ENCODE results near the gene ACACB. TPM values are rescaled to one million over a fixed set of nuclear protein-coding genes. Genes with fewer than 3 reads are reported as not detected.

The ACACB gene
- total RNA-seq, 1 experiment from 2014 or later, result 1.0 TPM

DNA sequence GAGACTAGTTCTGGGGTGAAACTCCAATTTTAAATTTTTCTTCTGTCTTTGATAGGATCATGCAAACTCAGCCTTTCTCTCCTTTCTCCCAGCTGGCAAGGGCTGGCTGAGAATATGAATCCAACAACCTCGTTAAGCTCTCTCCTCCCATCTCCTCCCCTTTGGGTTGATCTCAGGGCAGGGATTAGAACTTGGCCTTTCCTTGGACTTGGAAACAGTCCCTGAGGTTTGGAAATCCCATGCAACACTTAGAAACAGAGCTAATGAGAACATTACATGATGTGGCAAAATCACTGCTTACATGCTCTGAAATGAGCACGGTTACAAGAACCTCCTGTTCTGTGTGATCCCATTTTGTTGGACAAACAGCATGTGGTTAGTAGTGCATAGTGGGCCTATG lies 31.6 kb downstream of the ACACB start:
- intact Hi-C loops (cut with micrococcal nuclease), result no loop called here
- H3K4me1 Mint-ChIP-seq (ENCODE audit: insufficient read depth, unreplicated experiment), result peaks cover under 1% of the 10 kb centered on the region
- CTCF ChIA-PET, result interaction anchor here (1.0 to 3.1 kb wide), 6 partner anchors 12 to 246 kb away, joined by 3 to 24 read pairs (median 4); no protein-coding TSS in a partner anchor

DNA sequence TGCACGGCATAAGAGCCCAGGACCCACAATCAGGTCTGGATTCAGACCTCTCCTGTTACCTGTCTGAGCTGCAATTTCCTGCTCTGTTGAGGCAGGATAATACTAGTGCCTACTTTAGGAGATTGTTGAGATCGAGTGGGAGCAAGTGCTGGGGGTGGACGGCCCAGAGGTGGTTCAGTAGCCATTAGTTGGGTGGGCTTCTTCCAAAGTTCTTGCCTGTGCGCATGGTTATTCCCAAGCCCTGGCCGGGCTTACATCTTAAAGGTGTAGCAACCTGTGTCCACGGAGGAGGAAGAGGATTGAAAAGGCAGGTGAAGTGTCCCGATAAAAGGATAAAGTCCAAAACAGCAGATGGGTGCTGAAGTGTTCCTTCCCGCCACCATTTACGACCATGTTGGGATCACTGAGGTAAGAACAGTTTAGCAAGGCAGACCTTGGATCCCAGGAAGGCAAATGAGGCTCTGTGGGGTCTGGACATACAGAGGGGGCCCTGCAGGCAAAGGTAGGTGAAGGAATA lies 33.8 kb downstream of the ACACB start:
- Mint-ChIP-seq H3K36me3 (ENCODE audit: insufficient read depth, unreplicated experiment) (no peaks in the 10 kb centered on the region), H3K27me3 (ENCODE audit: insufficient read depth, unreplicated experiment) (no peaks in the 10 kb centered on the region), H3K4me1 (ENCODE audit: insufficient read depth, unreplicated experiment) (no peaks in the 10 kb centered on the region), H3K27ac (ENCODE audit: low read depth, unreplicated experiment) (no peak overlapping the region), H3K4me3 (ENCODE audit: unreplicated experiment) (no peak overlapping the region), H3K9me3 (ENCODE audit: unreplicated experiment) (no peaks in the 10 kb centered on the region)
- ChIA-PET POLR2A (no interaction called here), CTCF (interaction anchor here (0.7 kb wide), 1 partner anchor 473 kb away, joined by 3 read pairs; no protein-coding TSS in a partner anchor)
- intact Hi-C loops (cut with micrococcal nuclease), result no loop called here
- BruUV-seq (replicated peaks), result no TSS peak
- no peak for DNase-seq (ENCODE audit: unreplicated experiment)
- TF ChIP-seq, protein P1, sequence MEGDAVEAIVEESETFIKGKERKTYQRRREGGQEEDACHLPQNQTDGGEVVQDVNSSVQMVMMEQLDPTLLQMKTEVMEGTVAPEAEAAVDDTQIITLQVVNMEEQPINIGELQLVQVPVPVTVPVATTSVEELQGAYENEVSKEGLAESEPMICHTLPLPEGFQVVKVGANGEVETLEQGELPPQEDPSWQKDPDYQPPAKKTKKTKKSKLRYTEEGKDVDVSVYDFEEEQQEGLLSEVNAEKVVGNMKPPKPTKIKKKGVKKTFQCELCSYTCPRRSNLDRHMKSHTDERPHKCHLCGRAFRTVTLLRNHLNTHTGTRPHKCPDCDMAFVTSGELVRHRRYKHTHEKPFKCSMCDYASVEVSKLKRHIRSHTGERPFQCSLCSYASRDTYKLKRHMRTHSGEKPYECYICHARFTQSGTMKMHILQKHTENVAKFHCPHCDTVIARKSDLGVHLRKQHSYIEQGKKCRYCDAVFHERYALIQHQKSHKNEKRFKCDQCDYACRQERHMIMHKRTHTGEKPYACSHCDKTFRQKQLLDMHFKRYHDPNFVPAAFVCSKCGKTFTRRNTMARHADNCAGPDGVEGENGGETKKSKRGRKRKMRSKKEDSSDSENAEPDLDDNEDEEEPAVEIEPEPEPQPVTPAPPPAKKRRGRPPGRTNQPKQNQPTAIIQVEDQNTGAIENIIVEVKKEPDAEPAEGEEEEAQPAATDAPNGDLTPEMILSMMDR (IDR thresholded peaks at IDR 0.05; ENCODE audit: unreplicated experiment), result no peak

More for the DNA sequence above, 31.6 kb downstream of the ACACB start:
- TF ChIP-seq, protein P1 (IDR thresholded peaks at IDR 0.05; ENCODE audit: unreplicated experiment), result no peak
- Mint-ChIP-seq H3K4me3 (ENCODE audit: unreplicated experiment) (no peak overlapping the region), H3K27me3 (ENCODE audit: insufficient read depth, unreplicated experiment) (no peaks in the 10 kb centered on the region), H3K36me3 (ENCODE audit: insufficient read depth, unreplicated experiment) (no peaks in the 10 kb centered on the region), H3K9me3 (ENCODE audit: unreplicated experiment) (no peaks in the 10 kb centered on the region), H3K27ac (ENCODE audit: low read depth, unreplicated experiment) (peak overlapping the region; percentile 4)
- no TSS peak for BruUV-seq (replicated peaks)
- DNase-seq (ENCODE audit: unreplicated experiment), result no peak
- POLR2A ChIA-PET, result interaction anchor here (0.7 to 1.4 kb wide), 5 partner anchors 36 to 586 kb away, joined by 3 to 5 read pairs (median 4); partner anchors contain the start of genes ISCU and SART3

DNA sequence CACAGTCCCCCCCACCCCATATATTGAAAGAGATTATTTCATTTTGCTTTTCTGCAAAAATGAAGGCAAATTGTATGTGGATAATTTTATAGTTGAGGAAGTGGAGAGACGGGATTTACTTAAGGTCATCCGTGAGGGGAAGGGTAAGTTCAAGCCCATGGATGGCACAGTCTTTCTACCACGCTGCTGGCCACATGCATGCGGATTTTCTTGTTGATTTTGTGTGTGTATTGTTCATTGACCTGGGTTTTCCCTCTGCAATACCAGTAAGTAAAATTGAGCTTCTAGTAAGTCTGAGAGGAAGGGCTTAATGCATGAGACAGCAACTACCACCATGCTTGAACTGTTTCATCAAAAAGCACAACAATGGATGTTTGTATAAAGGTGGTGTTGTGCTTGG lies 35.1 kb downstream of the ACACB start:
- BruUV-seq (replicated peaks), result no TSS peak
- intact Hi-C loops (cut with micrococcal nuclease), result no loop called here
- Mint-ChIP-seq H3K27ac (ENCODE audit: low read depth, unreplicated experiment) (no peak overlapping the region), H3K27me3 (ENCODE audit: insufficient read depth, unreplicated experiment) (no peaks in the 10 kb centered on the region), H3K9me3 (ENCODE audit: unreplicated experiment) (no peaks in the 10 kb centered on the region), H3K4me3 (ENCODE audit: unreplicated experiment) (no peak overlapping the region), H3K4me1 (ENCODE audit: insufficient read depth, unreplicated experiment) (no peaks in the 10 kb centered on the region), H3K36me3 (ENCODE audit: insufficient read depth, unreplicated experiment) (no peaks in the 10 kb centered on the region)
- ChIA-PET CTCF (interaction anchor here (0.6 kb wide), 1 partner anchor 645 kb away, joined by 3 read pairs; no protein-coding TSS in a partner anchor), POLR2A (interaction anchor here (0.7 kb wide), 1 partner anchor 197 kb away, joined by 3 read pairs; no protein-coding TSS in a partner anchor)
- DNase-seq (ENCODE audit: unreplicated experiment), result no peak
- TF ChIP-seq, protein P1 (IDR thresholded peaks at IDR 0.05; ENCODE audit: unreplicated experiment), result no peak

DNA sequence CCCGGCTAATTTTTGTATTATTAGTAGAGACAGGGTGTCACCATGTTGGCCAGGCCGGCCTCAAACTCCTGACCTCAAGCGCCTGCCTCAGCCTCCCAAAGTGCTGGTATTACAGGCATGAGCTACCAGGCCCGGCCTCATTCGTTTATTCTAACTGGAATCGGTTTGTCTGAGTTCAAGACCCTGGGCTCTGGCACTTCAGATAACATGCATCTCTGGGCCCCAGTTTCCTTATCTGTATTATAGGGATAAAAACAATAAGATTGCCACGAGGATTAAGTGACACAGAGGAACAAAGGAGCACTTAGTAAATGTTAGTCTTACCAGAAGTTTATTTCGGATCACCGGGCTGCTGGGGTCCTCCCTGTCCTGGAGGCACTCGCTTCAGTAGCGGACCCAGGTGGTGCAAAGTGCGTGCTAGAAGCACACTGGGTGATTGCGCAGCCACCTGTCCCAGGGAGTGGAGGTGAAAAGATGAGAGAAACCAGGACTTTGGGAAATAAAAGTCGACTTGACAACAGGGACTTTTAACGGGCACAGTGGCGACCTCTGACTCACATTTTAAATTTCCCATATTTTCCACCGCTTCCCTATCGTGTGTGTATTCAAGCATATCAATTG lies 37.5 kb downstream of the ACACB start:
- intact Hi-C loops (cut with micrococcal nuclease), result no loop called here
- BruUV-seq (replicated peaks), result no TSS peak
- peak; percentile 5 for DNase-seq (ENCODE audit: unreplicated experiment)

More for the DNA sequence above, 37.5 kb downstream of the ACACB start:
- H3K9me3 Mint-ChIP-seq (ENCODE audit: unreplicated experiment), result no peaks in the 10 kb centered on the region
- ChIA-PET CTCF (interaction anchor here (0.7 to 0.8 kb wide), 2 partner anchors 42 to 221 kb away, joined by 3 read pairs; no protein-coding TSS in a partner anchor), POLR2A (interaction anchor here (0.6 kb wide), 1 partner anchor 14 kb away, joined by 4 read pairs; no protein-coding TSS in a partner anchor)
- no peaks in the 10 kb centered on the region for H3K4me1 Mint-ChIP-seq (ENCODE audit: insufficient read depth, unreplicated experiment)
- no peak overlapping the region for H3K27ac Mint-ChIP-seq (ENCODE audit: low read depth, unreplicated experiment)
- peak overlapping the region; percentile 74 for H3K4me3 Mint-ChIP-seq (ENCODE audit: unreplicated experiment)
- H3K36me3 Mint-ChIP-seq (ENCODE audit: insufficient read depth, unreplicated experiment), result no peaks in the 10 kb centered on the region
- H3K27me3 Mint-ChIP-seq (ENCODE audit: insufficient read depth, unreplicated experiment), result no peaks in the 10 kb centered on the region
- TF ChIP-seq, protein P1 (IDR thresholded peaks at IDR 0.05; ENCODE audit: unreplicated experiment), result no peak

All from MCF 10A (cell line).